Breast epithelium (tissue), 4 donors: ENCODE measurements around the gene DNAJB12. TPM values are rescaled to one million over a fixed set of nuclear protein-coding genes. Genes with fewer than 3 reads are reported as not detected.
"Not testable (repeated sequence)": the region's sequence is repeated elsewhere in the genome, so short reads cannot be mapped to it uniquely, and the experiment has no call there.

ENCODE experiments used
- DNase-seq, 2 donors: peaks; one replicate each; pipeline ENCODE4 v3.0.0-alpha.2; 2019; ENCODE audit warnings: low spot score in 2 of 2
- H3K27ac ChIP-seq, 2 donors: fragments of 200-600 bp; sonication (generic) in 1 of 2; one replicate each; pipeline ENCODE4 v1.5.1; 2016 to 2019; ENCODE audit warnings: mild to moderate bottlenecking in 1 of 2
- H3K27me3 ChIP-seq, 2 donors: fragments of 200-600 bp; sonication (generic) in 1 of 2; one replicate each; pipeline versions ENCODE4 v1.5.1 to v1.6.0; 2017 to 2019; ENCODE audit warnings: control low read depth in 1 of 2, mild to moderate bottlenecking in 1 of 2
- H3K36me3 ChIP-seq: fragments of 200-600 bp; one replicate; pipeline ENCODE4 v1.5.1; 2019
- H3K4me1 ChIP-seq, 2 donors: fragments of 200-600 bp; sonication (generic); one replicate each; pipeline ENCODE4 v1.5.1; 2016 to 2019; ENCODE audit warnings: control low read depth in 1 of 2
- H3K4me3 ChIP-seq, 3 donors: fragments of 200-600 bp; sonication (generic); 1 replicate in 2 of 3; 2 replicates in 1 of 3; pipeline ENCODE4 v1.5.1; 2016 to 2019; ENCODE audit warnings: mild to moderate bottlenecking in 3 of 3, moderate library complexity in 2 of 3
- H3K9me3 ChIP-seq, 2 donors: fragments of 200-600 bp; sonication (generic) in 1 of 2; one replicate each; pipeline ENCODE4 v1.5.1; 2016 to 2019; ENCODE audit warnings: control low read depth in 1 of 2
- CTCF ChIP-seq, 3 donors: fragments of 450-650 bp; IDR thresholded peaks; one replicate each; pipeline ENCODE4 v1.5.1; 2016 to 2017; ENCODE audit warnings: antibody characterized with exemption in 3 of 3, mild to moderate bottlenecking in 3 of 3, moderate library complexity in 3 of 3
- POLR2A ChIP-seq: fragments of 450-650 bp; IDR thresholded peaks from one replicate; pipeline ENCODE4 v1.6.1; 2016; ENCODE audit warnings: antibody characterized with exemption, mild to moderate bottlenecking, moderate library complexity
- POLR2AphosphoS5 ChIP-seq, 3 donors: sonication (generic); formaldehyde crosslinking; IDR thresholded peaks; one replicate each; pipeline ENCODE4 v1.6.1; 2017; ENCODE audit warnings: antibody characterized with exemption in 3 of 3
- intact Hi-C: fragments of 100-400 bp; cut with DNase I; formaldehyde crosslinking; loops from one replicate; pipeline ENCODE4 v1.15.1; 2023; ENCODE audit warnings: low total_unique reads
- total RNA-seq, 3 donors: library from RNA; depleted of rRNA; stranded (reverse); fragments of >200 nt; gene quantifications; one replicate each; pipeline ENCODE4 v1.1.0, GENCODE V29; 2016

Gene DNAJB12
- total RNA-seq, 3 donors from 2014 or later = 38.4 to 48.1 (median 38.7) TPM

GRCh38 chr10:72298592-72299519 is 55.9 kb downstream of the DNAJB12 start:
- Histone ChIP-seq H3K27ac (peak overlapping the region; percentile 94 to 99), H3K4me1 (peaks cover 0 to 5% of the 10 kb centered on the region in 2 donors), H3K9me3 (peaks cover 0 to 5% of the 10 kb centered on the region in 2 donors), H3K4me3 (peak overlapping the region in 1 of 3 donors; percentile 89), H3K36me3 (no peaks in the 10 kb centered on the region), H3K27me3 (no peaks in the 10 kb centered on the region)
- DNase-seq = no peak
- intact Hi-C loops = no loop called here
- no peak for TF ChIP-seq POLR2A
- no peak for TF ChIP-seq CTCF (IDR thresholded peaks at IDR 0.05)
- TF ChIP-seq POLR2AphosphoS5 (IDR thresholded peaks at IDR 0.05) = no peak

DNA sequence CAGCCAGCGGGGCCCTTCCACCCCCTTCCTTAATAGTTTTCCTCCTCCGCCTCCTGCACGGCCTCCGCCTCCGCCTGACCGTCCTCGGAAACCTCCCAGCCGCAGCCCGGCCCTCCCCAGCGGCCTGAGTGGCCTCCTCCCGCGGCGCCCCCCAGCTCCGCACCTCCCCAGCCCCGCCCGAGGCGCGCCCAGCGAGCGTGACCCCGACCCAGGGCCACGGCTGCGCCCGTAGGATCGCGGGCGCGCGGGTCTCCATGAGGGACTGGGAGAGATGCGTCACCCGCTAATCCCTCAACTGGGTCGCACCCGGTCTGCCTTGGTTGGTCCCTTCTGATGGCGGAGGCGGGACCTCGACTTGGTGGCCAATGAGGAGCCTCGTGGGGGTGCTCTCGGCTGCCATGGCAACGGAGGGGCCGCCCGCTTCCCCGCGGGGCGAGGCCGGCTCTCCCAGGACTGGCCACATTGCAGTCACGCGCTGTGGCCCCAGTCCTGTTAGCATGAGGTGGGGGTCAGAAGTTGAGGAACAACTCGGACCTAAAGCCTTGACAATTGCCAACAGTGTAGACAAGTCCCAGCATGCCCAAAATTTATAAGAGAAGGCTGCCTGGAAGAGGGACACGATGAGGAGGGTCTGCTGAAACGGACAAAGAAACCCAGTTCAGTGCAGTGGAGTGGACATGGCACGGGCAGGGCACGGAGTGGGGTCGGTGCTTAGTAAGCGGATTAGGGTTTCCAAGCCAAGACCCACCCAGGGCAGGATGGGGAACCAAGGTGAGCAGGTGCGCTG is 56.7 kb downstream of the DNAJB12 start:
- TF ChIP-seq POLR2A = peak; percentile 90
- no peak for TF ChIP-seq CTCF (IDR thresholded peaks at IDR 0.05)
- TF ChIP-seq POLR2AphosphoS5 (IDR thresholded peaks at IDR 0.05) = peak; percentile 70 to 92 (median 77)
- Histone ChIP-seq H3K4me1 (peaks cover 0 to 5% of the 10 kb centered on the region in 2 donors), H3K27ac (peak overlapping the region; percentile 94 to 99), H3K27me3 (no peaks in the 10 kb centered on the region), H3K4me3 (peak overlapping the region; percentile 52 to 89 (median 77)), H3K36me3 (no peaks in the 10 kb centered on the region), H3K9me3 (peaks cover 0 to 5% of the 10 kb centered on the region in 2 donors)
- intact Hi-C loops = no loop called here
- DNase-seq = peak; percentile 97 to 98

DNA sequence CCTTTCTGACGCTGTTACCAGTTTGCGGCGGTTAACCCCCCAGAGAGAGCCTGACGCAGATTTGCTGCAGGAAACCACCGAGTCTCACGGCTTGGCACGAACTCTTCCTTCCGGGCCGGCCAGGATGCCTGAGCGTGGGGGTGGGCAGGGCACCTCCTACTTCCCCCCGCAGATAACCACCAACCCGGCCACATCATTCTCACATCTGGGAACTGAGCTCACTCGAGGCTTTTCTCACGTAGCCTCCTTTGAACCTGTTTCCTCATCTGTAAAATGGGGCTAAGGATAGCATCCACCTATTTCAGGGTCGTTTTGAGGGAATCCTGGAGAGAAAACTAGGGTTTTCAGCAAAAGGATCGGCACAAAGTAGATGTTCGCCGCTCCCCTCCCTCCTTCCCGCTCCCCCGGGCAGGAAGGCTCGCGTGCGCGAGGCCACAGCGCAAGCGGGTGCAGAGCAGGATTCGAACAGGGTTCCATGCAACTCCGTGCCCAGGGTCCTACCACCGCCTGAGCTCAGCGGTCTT is 57.4 kb downstream of the DNAJB12 start:
- DNase-seq = peak; percentile 62 to 81
- no peaks in the 10 kb centered on the region for H3K36me3 ChIP-seq
- no peaks in the 10 kb centered on the region for H3K27me3 ChIP-seq
- peaks cover 0 to 5% of the 10 kb centered on the region in 2 donors for H3K4me1 ChIP-seq
- H3K9me3 ChIP-seq = peaks cover 0 to 5% of the 10 kb centered on the region in 2 donors
- H3K4me3 ChIP-seq = peak overlapping the region; percentile 52 to 89 (median 77)
- TF ChIP-seq POLR2AphosphoS5 (IDR thresholded peaks at IDR 0.05) = peak; percentile 40 to 90 (median 63)
- TF ChIP-seq CTCF (IDR thresholded peaks at IDR 0.05) = no peak
- TF ChIP-seq POLR2A = peak; percentile 26
- H3K27ac ChIP-seq = peak overlapping the region; percentile 94 to 99
- intact Hi-C loops = no loop called here

- H3K36me3 ChIP-seq, H3K4me1 ChIP-seq, H3K27me3 ChIP-seq, H3K9me3 ChIP-seq, DNase-seq, intact Hi-C loops: not testable (repeated sequence)
- Histone ChIP-seq H3K4me3 (peak overlapping the region; percentile 52 to 89 (median 77)), H3K27ac (peak overlapping the region; percentile 94 to 99)
These were observed 57.9 kb downstream of the DNAJB12 start for GRCh38 chr10:72296829-72297280.

DNA sequence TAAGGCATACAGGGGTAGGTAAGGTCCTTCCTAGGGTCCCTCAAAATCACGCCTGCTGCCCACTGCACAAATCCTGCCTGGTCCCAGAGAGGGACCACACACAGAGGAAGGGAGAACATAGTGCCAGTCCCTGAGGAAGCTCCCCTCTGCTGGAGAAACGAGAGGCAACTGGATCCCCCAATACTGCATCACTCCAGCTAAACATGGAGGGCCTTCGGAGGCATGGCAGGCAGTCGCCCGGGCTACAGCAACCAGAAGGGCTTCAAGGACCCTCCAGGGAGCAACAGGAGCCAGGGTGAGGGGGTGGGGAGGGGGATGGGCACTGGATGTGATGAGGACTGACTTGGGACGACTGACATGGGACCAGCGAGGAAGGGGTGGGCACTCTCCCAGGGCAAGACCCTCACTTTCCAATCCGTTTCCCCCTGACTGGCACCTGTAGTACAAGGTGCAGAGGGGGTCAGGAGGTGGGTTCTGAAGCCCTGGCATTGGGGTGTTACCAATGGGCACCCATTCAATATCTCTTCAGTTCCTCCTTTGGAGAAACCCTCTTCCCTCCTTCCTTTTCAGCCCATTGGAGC is 59.3 kb downstream of the DNAJB12 start:
- Histone ChIP-seq H3K36me3 (no peaks in the 10 kb centered on the region), H3K4me3 (no peak overlapping the region), H3K9me3 (peaks cover 0 to under 1% of the 10 kb centered on the region in 2 donors), H3K27me3 (no peaks in the 10 kb centered on the region), H3K4me1 (peaks cover 0 to 5% of the 10 kb centered on the region in 2 donors), H3K27ac (no peak overlapping the region)
- TF ChIP-seq POLR2AphosphoS5 (IDR thresholded peaks at IDR 0.05) (no peak), POLR2A (no peak), CTCF (IDR thresholded peaks at IDR 0.05) (no peak)
- intact Hi-C loops = no loop called here
- DNase-seq = no peak
